Loucy (cell line): ENCODE measurements around the gene PRPS1L1.

ENCODE experiments used
- H2AFZ ChIP-seq: fragments of 200-600 bp; sonication (generic); 2 replicates; pipeline ENCODE4 v1.6.0; 2016; ENCODE audit warnings: antibody characterized with exemption, mild to moderate bottlenecking, low read length, moderate library complexity
- H3F3A ChIP-seq: fragments of 200-600 bp; 2 replicates; pipeline ENCODE4 v1.6.0; 2016; ENCODE audit warnings: antibody characterized with exemption, low read depth, mild to moderate bottlenecking
- H3K27me3 ChIP-seq: fragments of 200-600 bp; sonication (generic); 2 replicates; pipeline ENCODE4 v1.6.1; 2014; ENCODE audit warnings: low read length, mild to moderate bottlenecking; ENCODE audit not compliant: insufficient read depth, poor library complexity, severe bottlenecking
- H3K36me3 ChIP-seq: fragments of 200-600 bp; sonication (generic); 2 replicates; pipeline ENCODE4 v1.6.1; 2016; ENCODE audit warnings: low read length; ENCODE audit not compliant: insufficient read depth
- H3K4me1 ChIP-seq: fragments of 200-600 bp; sonication (generic); 2 replicates; pipeline ENCODE4 v1.5.1; 2014; ENCODE audit warnings: low read length, mild to moderate bottlenecking; ENCODE audit not compliant: insufficient read depth, poor library complexity, severe bottlenecking
- H3K4me2 ChIP-seq: fragments of 200-600 bp; sonication (generic); 2 replicates; pipeline ENCODE4 v1.6.0; 2014; ENCODE audit warnings: antibody characterized with exemption, low read length, low read depth, mild to moderate bottlenecking; ENCODE audit not compliant: poor library complexity, severe bottlenecking
- H3K4me3 ChIP-seq: fragments of 200-600 bp; sonication (generic); 2 replicates; pipeline ENCODE4 v1.5.1; 2014; ENCODE audit warnings: low read length, mild to moderate bottlenecking, mixed read lengths; ENCODE audit not compliant: poor library complexity, severe bottlenecking
- H3K79me2 ChIP-seq: fragments of 200-600 bp; sonication (generic); 2 replicates; pipeline ENCODE4 v1.6.1; 2014; ENCODE audit warnings: low read length; ENCODE audit not compliant: insufficient read depth
- H3K9ac ChIP-seq: fragments of 200-600 bp; sonication (generic); 2 replicates; pipeline ENCODE4 v1.6.0; 2014; ENCODE audit warnings: mild to moderate bottlenecking, low read depth, low read length, moderate library complexity; ENCODE audit not compliant: poor library complexity, severe bottlenecking
- H3K9me2 ChIP-seq: fragments of 200-600 bp; sonication (generic); replicated peaks from 2 replicates; pipeline ENCODE4 v1.6.1; 2016; ENCODE audit warnings: low read depth, low read length, mixed read lengths
- H3K9me3 ChIP-seq: fragments of 200-600 bp; sonication (generic); 2 replicates; pipeline ENCODE4 v1.6.1; 2014; ENCODE audit warnings: mild to moderate bottlenecking, antibody characterized with exemption, low read length, low read depth; ENCODE audit not compliant: insufficient read depth
- H4K20me1 ChIP-seq: fragments of 200-600 bp; sonication (generic); 2 replicates; pipeline ENCODE4 v1.6.0; 2014; ENCODE audit warnings: antibody characterized with exemption, low read length, mild to moderate bottlenecking; ENCODE audit not compliant: insufficient read depth, poor library complexity, severe bottlenecking
- EZH2phosphoT487 ChIP-seq: fragments of 200-600 bp; IDR thresholded peaks from 2 replicates; pipeline ENCODE4 v1.6.1; 2018; ENCODE audit warnings: antibody characterized with exemption, mild to moderate bottlenecking, moderate library complexity, borderline replicate concordance
- TF ChIP-seq, protein P1 (sequence below): fragments of 200-600 bp; sonication (generic); conservative IDR thresholded peaks from 2 replicates; pipeline ENCODE4 v1.5.1; 2014; ENCODE audit warnings: mild to moderate bottlenecking, antibody characterized with exemption, low read length

PRPS1L1 gene

DNA sequence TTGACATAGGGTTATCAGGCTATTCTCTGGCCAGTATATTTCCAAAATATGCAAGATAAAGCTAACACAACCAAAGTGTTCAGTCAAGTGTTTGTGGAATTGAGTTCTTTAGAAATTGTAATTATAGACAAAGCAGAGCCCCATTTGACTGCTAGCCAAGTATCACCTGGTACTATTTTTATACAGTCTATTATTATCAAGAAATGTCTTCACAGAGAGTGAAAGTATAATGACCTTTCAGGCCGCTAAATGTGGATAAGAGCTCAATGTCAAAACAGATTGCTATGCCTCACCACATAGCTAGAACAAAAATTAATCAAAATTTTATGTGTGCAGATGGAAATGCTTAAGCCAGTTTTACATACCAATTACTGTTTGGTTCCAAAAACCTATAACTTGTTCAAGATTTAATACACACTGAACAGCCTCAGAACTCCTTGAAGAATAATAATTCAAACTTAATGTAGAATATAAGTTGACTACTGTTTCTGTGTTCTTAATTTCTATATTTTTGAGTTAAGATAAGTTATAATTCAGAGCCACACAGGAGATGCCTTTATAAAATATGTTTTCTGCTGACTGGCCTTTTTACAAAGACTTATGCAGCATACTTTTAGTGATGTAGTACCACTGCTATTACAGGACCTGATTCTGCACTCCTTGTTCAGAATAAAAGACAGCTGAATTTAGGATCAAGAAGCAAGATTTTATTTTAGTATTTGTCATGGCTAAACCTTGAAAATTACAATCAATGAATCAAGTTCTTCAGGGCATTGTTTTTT lies 31.0 kb downstream of the PRPS1L1 start:
- Histone ChIP-seq H3K4me2 (no peak overlapping the region), H3K9me3 (no peaks in the 10 kb centered on the region), H3K4me1 (no peaks in the 10 kb centered on the region), H3K79me2 (no peaks in the 10 kb centered on the region), H2AFZ (no peak overlapping the region), H3K9me2 (no peaks in the 10 kb centered on the region), H3K4me3 (no peak overlapping the region), H3K9ac (no peak overlapping the region), H3K36me3 (no peaks in the 10 kb centered on the region), H3K27me3 (no peaks in the 10 kb centered on the region), H4K20me1 (no peaks in the 10 kb centered on the region), H3F3A (no peaks in the 10 kb centered on the region)
- TF ChIP-seq, protein P1, sequence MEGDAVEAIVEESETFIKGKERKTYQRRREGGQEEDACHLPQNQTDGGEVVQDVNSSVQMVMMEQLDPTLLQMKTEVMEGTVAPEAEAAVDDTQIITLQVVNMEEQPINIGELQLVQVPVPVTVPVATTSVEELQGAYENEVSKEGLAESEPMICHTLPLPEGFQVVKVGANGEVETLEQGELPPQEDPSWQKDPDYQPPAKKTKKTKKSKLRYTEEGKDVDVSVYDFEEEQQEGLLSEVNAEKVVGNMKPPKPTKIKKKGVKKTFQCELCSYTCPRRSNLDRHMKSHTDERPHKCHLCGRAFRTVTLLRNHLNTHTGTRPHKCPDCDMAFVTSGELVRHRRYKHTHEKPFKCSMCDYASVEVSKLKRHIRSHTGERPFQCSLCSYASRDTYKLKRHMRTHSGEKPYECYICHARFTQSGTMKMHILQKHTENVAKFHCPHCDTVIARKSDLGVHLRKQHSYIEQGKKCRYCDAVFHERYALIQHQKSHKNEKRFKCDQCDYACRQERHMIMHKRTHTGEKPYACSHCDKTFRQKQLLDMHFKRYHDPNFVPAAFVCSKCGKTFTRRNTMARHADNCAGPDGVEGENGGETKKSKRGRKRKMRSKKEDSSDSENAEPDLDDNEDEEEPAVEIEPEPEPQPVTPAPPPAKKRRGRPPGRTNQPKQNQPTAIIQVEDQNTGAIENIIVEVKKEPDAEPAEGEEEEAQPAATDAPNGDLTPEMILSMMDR, result no peak
- no peak for TF ChIP-seq EZH2phosphoT487

DNA sequence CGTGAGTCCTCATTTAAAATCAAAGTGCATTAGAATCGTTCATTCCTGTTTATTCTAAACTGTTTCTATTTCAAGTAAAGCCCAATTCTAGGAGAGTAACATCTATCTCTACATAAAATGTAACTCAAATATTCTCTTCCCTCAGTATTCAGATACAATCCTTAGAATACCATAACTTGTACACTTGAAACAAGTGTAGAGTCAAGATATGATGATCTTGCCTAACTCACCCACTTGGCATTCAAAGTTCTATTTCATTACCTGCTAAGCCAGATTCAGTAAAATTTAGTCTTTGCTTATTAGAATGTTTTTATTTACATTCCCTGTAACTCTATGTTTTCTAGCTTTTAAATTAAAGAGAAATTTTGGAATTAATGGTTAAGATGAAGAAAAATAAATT lies 31.6 kb downstream of the PRPS1L1 start:
- H3F3A ChIP-seq, result no peaks in the 10 kb centered on the region
- TF ChIP-seq, protein P1, result no peak
- no peak for TF ChIP-seq EZH2phosphoT487
- H3K4me3 ChIP-seq, result no peak overlapping the region
- no peaks in the 10 kb centered on the region for H4K20me1 ChIP-seq
- H2AFZ ChIP-seq, result no peak overlapping the region
- no peaks in the 10 kb centered on the region for H3K36me3 ChIP-seq
- H3K9me2 ChIP-seq, result no peaks in the 10 kb centered on the region
- H3K9ac ChIP-seq, result no peak overlapping the region
- H3K27me3 ChIP-seq, result no peaks in the 10 kb centered on the region
- H3K79me2 ChIP-seq, result no peaks in the 10 kb centered on the region
- H3K4me2 ChIP-seq, result no peak overlapping the region
- no peaks in the 10 kb centered on the region for H3K9me3 ChIP-seq
- no peaks in the 10 kb centered on the region for H3K4me1 ChIP-seq

DNA sequence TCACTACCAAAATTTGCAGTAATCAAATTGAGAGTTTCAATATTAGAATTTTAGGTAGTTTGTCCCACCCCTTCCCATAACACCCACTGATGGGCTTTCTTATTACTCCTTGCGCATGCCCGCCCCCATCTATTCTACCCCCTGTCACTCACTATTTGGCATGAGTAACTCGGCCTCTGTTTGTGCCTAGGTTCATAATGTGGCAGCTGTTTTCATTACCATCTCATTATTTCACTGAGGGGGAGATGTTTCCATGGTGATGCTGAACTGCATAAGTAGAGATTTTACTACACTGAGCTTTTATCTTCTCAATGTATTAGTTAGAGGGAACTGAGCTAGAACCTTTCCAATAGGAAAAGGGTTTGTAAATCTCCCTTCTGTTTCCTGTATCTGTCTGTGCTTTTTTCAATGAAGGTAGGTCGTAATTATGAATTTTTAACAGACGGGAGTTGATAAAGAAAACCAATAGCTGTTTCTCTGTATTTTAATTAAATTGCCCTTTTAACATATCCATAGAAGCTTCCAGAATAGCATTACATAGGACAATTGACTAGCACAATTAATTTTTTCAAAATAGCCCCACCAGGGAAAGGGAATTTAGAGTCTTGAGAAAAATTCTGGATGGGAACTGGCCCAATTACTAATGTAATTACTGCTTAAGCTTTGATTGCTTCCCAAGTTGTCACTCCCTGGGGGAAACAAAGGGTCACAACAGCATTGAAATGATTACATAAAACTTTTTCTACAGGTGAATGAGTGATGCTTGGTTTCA lies 33.4 kb downstream of the PRPS1L1 start:
- no peaks in the 10 kb centered on the region for H4K20me1 ChIP-seq
- H3K9me2 ChIP-seq, result no peaks in the 10 kb centered on the region
- H3K27me3 ChIP-seq, result no peaks in the 10 kb centered on the region
- no peaks in the 10 kb centered on the region for H3K4me1 ChIP-seq
- no peaks in the 10 kb centered on the region for H3F3A ChIP-seq
- no peak overlapping the region for H3K4me3 ChIP-seq
- H3K36me3 ChIP-seq, result no peaks in the 10 kb centered on the region
- H3K9me3 ChIP-seq, result no peaks in the 10 kb centered on the region
- no peak overlapping the region for H3K9ac ChIP-seq
- no peaks in the 10 kb centered on the region for H3K79me2 ChIP-seq
- TF ChIP-seq, protein P1, result no peak
- TF ChIP-seq EZH2phosphoT487, result no peak
- H2AFZ ChIP-seq, result no peak overlapping the region
- no peak overlapping the region for H3K4me2 ChIP-seq
